ENCODE data around the gene TMEM132D. TPM values are rescaled to one million over a fixed set of nuclear protein-coding genes. Genes with fewer than 3 reads are reported as not detected.
"Not testable (repeated sequence)": the region's sequence is repeated elsewhere in the genome, so short reads cannot be mapped to it uniquely, and the experiment has no call there.

Gene TMEM132D
- polyA plus RNA-seq, 3 donors from 2014 or later, result 0.06 TPM; not detected in 2

DNA sequence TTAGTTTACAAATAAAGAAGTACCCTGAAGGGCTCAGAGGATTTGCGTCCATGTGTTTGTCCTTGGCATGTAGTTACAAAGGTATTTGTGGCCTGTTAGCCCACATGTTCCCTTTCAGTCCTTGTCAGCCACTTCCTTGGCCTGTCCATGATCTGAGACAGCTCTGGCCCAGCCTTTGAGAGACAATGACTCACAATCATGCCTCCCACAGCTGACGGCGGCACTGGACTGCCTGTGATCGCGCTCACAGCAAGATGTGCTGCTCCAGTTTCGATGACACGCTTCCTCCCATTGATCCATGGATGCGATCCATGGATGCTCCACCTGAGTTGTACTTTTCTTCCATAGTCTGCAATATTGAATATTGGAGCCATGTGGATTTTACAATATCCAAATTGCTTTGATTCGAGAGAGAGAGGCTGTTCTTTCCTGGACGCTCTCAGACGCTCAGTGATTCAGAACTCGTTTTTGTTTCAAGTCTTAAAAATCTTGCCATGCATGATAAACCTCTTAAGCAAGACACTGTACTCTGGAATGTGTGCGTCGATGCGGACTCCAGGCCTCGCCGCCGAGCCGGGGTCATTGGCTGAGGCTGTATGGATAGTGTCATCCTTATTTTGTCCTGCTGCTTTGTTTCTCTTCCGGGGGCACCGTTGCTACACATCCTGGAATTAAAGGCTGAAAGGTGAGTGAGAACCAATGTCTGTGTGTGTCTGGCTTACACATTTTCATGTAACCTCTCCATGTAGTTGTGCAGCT is 830.5 kb downstream of the TMEM132D start:
- H3K36me3 Mint-ChIP-seq, result no peaks in the 10 kb centered on the region
- DNase-seq, result no peak
- no peak overlapping the region for H3K4me3 Mint-ChIP-seq
- H3K4me1 Mint-ChIP-seq, result no peaks in the 10 kb centered on the region
- no peak overlapping the region for H3K27ac Mint-ChIP-seq
- H3K27me3 Mint-ChIP-seq (ENCODE audit: low read depth in 3 of 3), result peaks cover 3 to 7% (median 6%) of the 10 kb centered on the region in 3 donors
- no peaks in the 10 kb centered on the region for H3K9me3 Mint-ChIP-seq

- Mint-ChIP-seq H3K27me3 (ENCODE audit: low read depth in 3 of 3) (peaks cover 3 to 7% (median 6%) of the 10 kb centered on the region in 3 donors), H3K4me3 (no peak overlapping the region), H3K4me1 (no peaks in the 10 kb centered on the region), H3K27ac (no peak overlapping the region), H3K9me3 (no peaks in the 10 kb centered on the region), H3K36me3 (no peaks in the 10 kb centered on the region)
- no peak for DNase-seq
These were observed 832.5 kb downstream of the TMEM132D start for GRCh38 chr12:129071362-129071761.

DNA sequence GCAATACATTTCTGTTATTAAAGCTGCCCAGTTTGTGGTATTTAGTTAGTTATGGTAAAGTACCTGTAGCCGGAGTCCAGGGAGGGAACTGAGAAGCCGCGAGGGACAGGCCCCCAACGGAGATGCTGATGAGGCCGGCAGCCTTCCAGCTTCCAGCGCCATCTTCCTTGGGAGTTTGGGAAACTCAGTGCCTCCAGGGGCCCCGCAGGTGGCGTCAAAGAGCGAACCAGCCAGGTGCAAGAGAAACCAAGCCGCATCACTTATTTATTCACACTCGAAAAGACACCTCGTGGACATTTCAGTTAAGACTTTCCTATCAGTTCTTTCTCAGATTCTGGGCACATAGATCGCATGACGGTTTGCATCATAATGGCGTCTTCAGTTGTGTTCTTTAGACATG is 833.9 kb downstream of the TMEM132D start:
- no peak overlapping the region for H3K4me3 Mint-ChIP-seq
- H3K27ac Mint-ChIP-seq, result no peak overlapping the region
- no peaks in the 10 kb centered on the region for H3K4me1 Mint-ChIP-seq
- H3K9me3 Mint-ChIP-seq, result peaks cover 0 to 3% (median 0%) of the 10 kb centered on the region in 6 donors
- DNase-seq, result no peak
- H3K27me3 Mint-ChIP-seq (ENCODE audit: low read depth in 3 of 3), result peaks cover 3 to 6% (median 5%) of the 10 kb centered on the region in 3 donors
- H3K36me3 Mint-ChIP-seq, result no peaks in the 10 kb centered on the region

GRCh38 chr12:129068684-129069083 is 835.1 kb downstream of the TMEM132D start:
- H3K4me1 Mint-ChIP-seq, result no peaks in the 10 kb centered on the region
- no peak for DNase-seq
- H3K36me3 Mint-ChIP-seq, result no peaks in the 10 kb centered on the region
- H3K27ac Mint-ChIP-seq, result no peak overlapping the region
- peaks cover 0 to 3% (median 0%) of the 10 kb centered on the region in 6 donors for H3K9me3 Mint-ChIP-seq
- no peak overlapping the region for H3K4me3 Mint-ChIP-seq
- H3K27me3 Mint-ChIP-seq (ENCODE audit: low read depth in 3 of 3), result peaks cover 2 to 7% (median 3%) of the 10 kb centered on the region in 3 donors

DNA sequence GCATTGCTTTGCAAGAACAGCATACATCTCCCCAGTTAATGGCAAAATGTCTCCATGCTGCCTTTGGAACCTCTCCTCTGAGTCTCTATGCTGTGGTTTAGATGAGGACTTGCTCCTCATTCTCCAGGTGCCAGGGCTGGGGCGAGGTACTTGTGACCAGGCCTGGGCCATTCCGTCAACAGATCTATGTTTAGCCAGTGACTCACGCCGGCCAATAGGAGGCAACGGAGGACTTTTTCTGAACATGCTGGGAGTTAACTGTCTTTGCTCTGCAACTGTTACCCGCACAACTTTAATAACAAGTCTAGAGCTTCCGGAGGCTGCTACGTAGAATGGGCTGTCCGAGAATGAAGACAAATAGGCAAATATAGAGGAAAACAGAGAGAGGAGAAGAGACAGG is 836.3 kb downstream of the TMEM132D start:
- Mint-ChIP-seq H3K9me3 (peaks cover 0 to 3% (median 0%) of the 10 kb centered on the region in 6 donors), H3K27ac (no peak overlapping the region), H3K4me3 (no peak overlapping the region), H3K4me1 (no peaks in the 10 kb centered on the region), H3K36me3 (no peaks in the 10 kb centered on the region), H3K27me3 (ENCODE audit: low read depth in 3 of 3) (peaks cover 0 to 4% (median 3%) of the 10 kb centered on the region in 3 donors)
- DNase-seq, result no peak

DNA sequence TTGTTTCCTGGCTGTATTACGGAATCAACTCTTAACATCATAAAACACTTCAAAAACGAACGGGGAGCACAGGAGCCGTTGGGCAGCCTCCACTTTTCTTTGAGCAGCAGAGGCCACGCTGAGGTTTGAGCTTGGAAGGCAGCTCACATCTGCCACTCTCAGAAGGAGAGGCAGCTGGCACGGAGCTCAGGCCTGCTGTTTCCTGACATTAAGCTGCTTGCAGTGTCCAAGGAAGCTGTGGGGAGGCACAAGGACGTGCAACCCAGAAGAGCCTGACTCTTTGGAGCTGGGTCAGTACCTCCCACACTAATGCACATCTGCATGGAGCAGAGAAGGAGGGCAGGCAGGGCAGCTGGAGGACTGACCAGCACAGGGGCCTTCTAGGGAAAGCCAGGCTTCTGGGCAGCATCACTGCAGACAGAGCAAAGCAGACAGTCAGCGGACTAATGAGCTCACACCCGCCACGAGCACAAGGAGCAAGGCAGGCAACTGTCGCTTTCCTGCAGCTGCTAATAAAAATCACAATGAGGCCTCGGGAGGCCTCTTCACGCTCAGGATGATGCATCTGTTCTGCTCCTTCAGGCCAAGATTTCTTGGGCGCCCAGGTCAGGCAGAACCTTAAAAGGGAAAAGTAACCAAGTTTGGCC is 839.5 kb downstream of the TMEM132D start:
- no peak for DNase-seq
- peaks cover 0 to 4% (median 3%) of the 10 kb centered on the region in 3 donors for H3K27me3 Mint-ChIP-seq (ENCODE audit: low read depth in 3 of 3)
- no peak overlapping the region for H3K4me3 Mint-ChIP-seq
- H3K27ac Mint-ChIP-seq, result no peak overlapping the region
- H3K4me1 Mint-ChIP-seq, result no peaks in the 10 kb centered on the region
- H3K9me3 Mint-ChIP-seq, result peaks cover 0 to 3% (median 0%) of the 10 kb centered on the region in 6 donors
- no peaks in the 10 kb centered on the region for H3K36me3 Mint-ChIP-seq

DNA sequence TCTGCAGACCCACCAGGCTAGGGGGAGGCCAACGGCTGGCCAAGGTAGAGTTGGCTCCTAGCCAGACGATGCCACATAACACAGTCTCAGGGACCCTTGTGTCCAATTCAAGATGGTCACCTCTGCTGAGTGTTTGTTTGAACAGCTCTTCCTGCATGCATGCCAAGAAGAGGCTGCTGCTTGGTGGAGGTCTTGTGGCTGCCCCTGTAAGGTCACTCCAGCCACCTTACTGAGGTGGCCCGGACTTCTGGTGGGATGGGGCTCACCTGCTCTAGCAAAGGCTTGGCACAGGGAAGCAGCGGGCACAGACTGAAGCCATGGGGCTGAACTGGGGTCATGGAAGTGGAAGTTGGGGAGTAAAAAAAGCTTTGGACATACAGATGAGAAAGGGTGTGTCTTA is 840.2 kb downstream of the TMEM132D start:
- no peaks in the 10 kb centered on the region for H3K4me1 Mint-ChIP-seq
- DNase-seq, result no peak
- peaks cover 0 to 3% (median 0%) of the 10 kb centered on the region in 6 donors for H3K9me3 Mint-ChIP-seq
- H3K4me3 Mint-ChIP-seq, result no peak overlapping the region
- no peak overlapping the region for H3K27ac Mint-ChIP-seq
- H3K27me3 Mint-ChIP-seq (ENCODE audit: low read depth in 3 of 3), result peaks cover 0 to 8% (median 4%) of the 10 kb centered on the region in 3 donors
- H3K36me3 Mint-ChIP-seq, result no peaks in the 10 kb centered on the region

GRCh38 chr12:129053232-129053631 is 850.6 kb downstream of the TMEM132D start:
- Mint-ChIP-seq H3K4me1 (no peaks in the 10 kb centered on the region), H3K27ac (no peak overlapping the region), H3K27me3 (ENCODE audit: low read depth in 3 of 3) (peaks cover 1 to 4% (median 3%) of the 10 kb centered on the region in 3 donors), H3K4me3 (no peak overlapping the region), H3K9me3 (peaks cover 0 to under 1% (median 0%) of the 10 kb centered on the region in 6 donors), H3K36me3 (no peaks in the 10 kb centered on the region)
- no peak for DNase-seq

DNA sequence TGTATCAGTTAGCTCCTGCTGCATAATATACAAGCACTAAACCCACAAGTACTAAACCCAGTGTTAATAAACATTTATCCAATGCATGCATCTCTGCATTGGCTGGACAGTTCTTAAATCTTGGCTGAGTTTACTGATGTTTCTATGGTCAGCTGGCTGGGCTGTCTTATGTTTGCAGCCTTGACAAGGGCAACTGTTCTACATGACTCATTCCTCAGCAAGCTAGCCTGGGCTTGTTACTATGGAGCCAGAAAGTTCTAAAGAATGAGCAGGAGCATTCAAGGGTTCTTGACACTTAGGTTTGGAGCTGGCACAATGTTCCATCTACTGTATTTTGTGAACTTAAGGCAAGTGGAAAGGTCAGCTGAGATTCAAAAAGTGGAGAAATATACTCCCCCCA is 851.5 kb downstream of the TMEM132D start:
- Mint-ChIP-seq H3K27me3 (ENCODE audit: low read depth in 3 of 3) (peaks cover 3 to 4% (median 3%) of the 10 kb centered on the region in 3 donors), H3K9me3 (no peaks in the 10 kb centered on the region), H3K4me1 (no peaks in the 10 kb centered on the region), H3K4me3 (no peak overlapping the region), H3K27ac (no peak overlapping the region), H3K36me3 (no peaks in the 10 kb centered on the region)
- DNase-seq, result no peak

GRCh38 chr12:129049917-129050316 is 853.9 kb downstream of the TMEM132D start:
- H3K36me3 Mint-ChIP-seq, result no peaks in the 10 kb centered on the region
- H3K27me3 Mint-ChIP-seq (ENCODE audit: low read depth in 3 of 3), result peaks cover 2 to 4% (median 3%) of the 10 kb centered on the region in 3 donors
- no peaks in the 10 kb centered on the region for H3K4me1 Mint-ChIP-seq
- H3K9me3 Mint-ChIP-seq, result no peaks in the 10 kb centered on the region
- DNase-seq, result peak; percentile 3 to 15 (median 6)
- no peak overlapping the region for H3K4me3 Mint-ChIP-seq
- H3K27ac Mint-ChIP-seq, result no peak overlapping the region

GRCh38 chr12:129043334-129043733 is 860.5 kb downstream of the TMEM132D start:
- H3K4me1 Mint-ChIP-seq; DNase-seq; H3K27ac Mint-ChIP-seq; H3K36me3 Mint-ChIP-seq; H3K9me3 Mint-ChIP-seq; H3K27me3 Mint-ChIP-seq (ENCODE audit: low read depth in 3 of 3); H3K4me3 Mint-ChIP-seq: not testable (repeated sequence)

DNA sequence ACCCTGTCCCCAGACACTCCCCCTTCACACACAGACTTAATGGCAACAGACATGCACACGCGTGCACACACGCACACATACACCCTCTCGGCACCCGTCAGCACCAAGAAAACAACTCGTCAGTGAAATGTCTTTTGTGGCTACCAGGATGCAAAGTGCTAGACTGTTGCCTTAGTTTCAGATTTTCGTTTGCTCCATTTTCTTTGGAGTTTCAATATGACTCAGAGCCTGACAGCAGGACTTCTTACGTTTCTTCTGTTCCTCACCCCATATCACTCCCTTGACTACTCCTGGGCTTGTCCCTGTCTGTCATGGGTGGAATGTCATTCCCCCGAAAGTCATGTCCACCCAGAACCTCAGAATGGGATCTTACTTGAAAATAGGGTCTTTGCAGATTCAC is 867.7 kb downstream of the TMEM132D start:
- Mint-ChIP-seq H3K36me3 (no peaks in the 10 kb centered on the region), H3K4me3 (no peak overlapping the region), H3K4me1 (no peaks in the 10 kb centered on the region), H3K27me3 (ENCODE audit: low read depth in 3 of 3) (peaks cover 1 to 6% (median 4%) of the 10 kb centered on the region in 3 donors), H3K27ac (no peak overlapping the region), H3K9me3 (peaks cover 0 to 1% (median 0%) of the 10 kb centered on the region in 6 donors)
- DNase-seq, result no peak

- Mint-ChIP-seq H3K9me3 (peaks cover 0 to 2% (median 0%) of the 10 kb centered on the region in 6 donors), H3K27ac (no peak overlapping the region), H3K27me3 (ENCODE audit: low read depth in 3 of 3) (peaks cover 1 to 6% (median 4%) of the 10 kb centered on the region in 3 donors)
These were observed 869.1 kb downstream of the TMEM132D start for GRCh38 chr12:129034558-129035289.

DNA sequence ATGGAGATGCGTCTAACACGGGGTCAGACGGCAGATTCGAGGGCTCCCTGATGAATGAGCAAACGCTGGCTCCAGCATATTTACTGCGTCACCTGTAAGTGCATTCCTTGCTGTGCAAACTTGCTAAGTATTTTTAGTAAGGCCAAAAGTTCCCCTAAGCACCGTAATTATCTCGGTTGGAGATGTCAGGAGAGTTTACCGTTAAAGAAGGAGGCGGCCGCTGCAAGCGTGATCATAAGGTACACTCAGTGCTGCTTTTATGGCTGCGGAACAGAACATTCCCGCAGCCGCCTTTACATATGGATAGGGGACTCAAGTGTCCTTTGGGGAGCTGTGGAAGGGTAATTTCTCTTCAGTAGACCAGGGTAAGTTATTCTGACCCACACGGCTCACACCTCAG is 875.0 kb downstream of the TMEM132D start:
- H3K4me1 Mint-ChIP-seq, result no peaks in the 10 kb centered on the region

More at GRCh38 chr12:129034558-129035289, 869.1 kb downstream of the TMEM132D start:
- DNase-seq, result no peak
- Mint-ChIP-seq H3K4me1 (no peaks in the 10 kb centered on the region), H3K4me3 (no peak overlapping the region), H3K36me3 (no peaks in the 10 kb centered on the region)

More for the DNA sequence above, 875.0 kb downstream of the TMEM132D start:
- no peak overlapping the region for H3K4me3 Mint-ChIP-seq
- no peak overlapping the region for H3K27ac Mint-ChIP-seq
- DNase-seq, result no peak
- peaks cover 3 to 10% (median 9%) of the 10 kb centered on the region in 3 donors for H3K27me3 Mint-ChIP-seq (ENCODE audit: low read depth in 3 of 3)
- no peaks in the 10 kb centered on the region for H3K36me3 Mint-ChIP-seq
- H3K9me3 Mint-ChIP-seq, result peaks cover 0 to 2% (median 0%) of the 10 kb centered on the region in 6 donors

All from immature natural killer cell (primary cell).